B cell (primary cell): ENCODE measurements around the gene TATDN3.

Experiments
- EZH2 ChIP-seq: IDR thresholded peaks from 2 replicates; pipeline ENCODE4 v1.6.1; 2012; ENCODE audit warnings: borderline replicate concordance, low read depth, mild to moderate bottlenecking, moderate library complexity, low read length; ENCODE audit not compliant: insufficient read depth, poor library complexity, severe bottlenecking
- TF ChIP-seq, protein P1 (sequence below): fragments of 200-600 bp; IDR thresholded peaks from one replicate; pipeline ENCODE4 v1.8.0; 2022; ENCODE audit warnings: antibody characterized with exemption, mild to moderate bottlenecking

- TF ChIP-seq, protein P1, sequence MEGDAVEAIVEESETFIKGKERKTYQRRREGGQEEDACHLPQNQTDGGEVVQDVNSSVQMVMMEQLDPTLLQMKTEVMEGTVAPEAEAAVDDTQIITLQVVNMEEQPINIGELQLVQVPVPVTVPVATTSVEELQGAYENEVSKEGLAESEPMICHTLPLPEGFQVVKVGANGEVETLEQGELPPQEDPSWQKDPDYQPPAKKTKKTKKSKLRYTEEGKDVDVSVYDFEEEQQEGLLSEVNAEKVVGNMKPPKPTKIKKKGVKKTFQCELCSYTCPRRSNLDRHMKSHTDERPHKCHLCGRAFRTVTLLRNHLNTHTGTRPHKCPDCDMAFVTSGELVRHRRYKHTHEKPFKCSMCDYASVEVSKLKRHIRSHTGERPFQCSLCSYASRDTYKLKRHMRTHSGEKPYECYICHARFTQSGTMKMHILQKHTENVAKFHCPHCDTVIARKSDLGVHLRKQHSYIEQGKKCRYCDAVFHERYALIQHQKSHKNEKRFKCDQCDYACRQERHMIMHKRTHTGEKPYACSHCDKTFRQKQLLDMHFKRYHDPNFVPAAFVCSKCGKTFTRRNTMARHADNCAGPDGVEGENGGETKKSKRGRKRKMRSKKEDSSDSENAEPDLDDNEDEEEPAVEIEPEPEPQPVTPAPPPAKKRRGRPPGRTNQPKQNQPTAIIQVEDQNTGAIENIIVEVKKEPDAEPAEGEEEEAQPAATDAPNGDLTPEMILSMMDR = no peak
- TF ChIP-seq EZH2 = no peak
Observed at GRCh38 chr1:212746546-212746945, 45.1 kb upstream of the TATDN3 start.
